NCI-H526 treated with DMSO at 0.1 percent for 48 hours (cell line): ENCODE results near the gene ADGRD1.
"Not testable (repeated sequence)": the region's sequence is repeated elsewhere in the genome, so short reads cannot be mapped to it uniquely, and the experiment has no call there.

ENCODE experiments used
- DNase-seq: peaks from one replicate; lab custom pipeline; 2025; lab: John Stamatoyannopoulos, UW

The ADGRD1 gene

DNA sequence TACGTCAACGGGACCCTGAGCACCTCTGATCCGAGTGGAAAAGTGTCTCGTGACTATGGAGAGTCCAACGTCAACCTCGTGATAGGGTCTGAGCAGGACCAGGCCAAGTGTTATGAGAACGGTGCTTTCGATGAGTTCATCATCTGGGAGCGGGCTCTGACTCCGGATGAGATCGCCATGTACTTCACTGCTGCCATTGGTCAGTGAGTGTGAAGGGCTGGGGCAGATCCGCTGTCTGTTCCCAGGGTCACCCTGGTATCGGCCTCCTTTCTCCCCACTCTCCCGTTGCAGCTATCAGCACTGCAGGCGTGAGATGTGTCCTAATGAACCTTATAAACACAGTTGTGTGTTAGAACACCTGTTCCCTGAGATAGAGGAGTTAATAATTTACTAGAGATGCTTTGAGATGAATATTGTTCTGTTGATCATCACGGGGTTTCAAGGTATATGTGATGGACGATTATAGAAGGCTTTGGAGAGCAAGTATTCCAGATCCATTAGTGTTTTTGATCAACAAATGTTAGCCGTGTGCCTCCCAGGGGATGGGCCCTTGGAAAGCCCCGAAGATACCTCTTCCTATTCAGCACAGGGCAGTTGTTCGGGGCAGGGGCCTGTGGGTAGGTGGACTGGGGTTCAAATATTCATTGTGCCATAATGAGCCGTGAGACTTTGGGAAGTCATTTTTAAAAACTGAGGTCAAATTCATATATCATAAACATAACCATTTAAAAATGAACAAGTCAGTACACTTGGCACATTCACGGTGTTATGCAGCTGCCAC, 33.6 kb downstream of the ADGRD1 start:
- peak; percentile 73 for DNase-seq

DNA sequence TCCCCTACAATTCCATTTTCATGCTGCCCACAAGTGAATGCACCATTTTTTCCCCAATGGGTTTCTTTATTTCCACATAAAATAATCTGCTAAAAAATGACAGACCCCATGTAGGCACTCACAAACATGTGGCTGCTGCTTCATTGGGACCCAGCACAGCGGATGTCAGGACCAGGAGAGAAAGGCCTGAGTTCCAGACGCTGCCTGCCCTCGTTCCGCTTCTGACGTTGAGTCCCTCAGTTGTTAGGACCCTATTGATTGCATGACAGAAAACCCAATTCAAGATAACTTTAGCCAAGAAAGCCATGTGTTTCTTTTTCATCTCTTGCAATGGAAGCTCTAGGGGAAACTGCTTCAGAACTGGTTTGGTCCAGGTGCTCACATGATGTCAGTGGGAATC, 34.6 kb downstream of the ADGRD1 start:
- DNase-seq, result no peak

DNA sequence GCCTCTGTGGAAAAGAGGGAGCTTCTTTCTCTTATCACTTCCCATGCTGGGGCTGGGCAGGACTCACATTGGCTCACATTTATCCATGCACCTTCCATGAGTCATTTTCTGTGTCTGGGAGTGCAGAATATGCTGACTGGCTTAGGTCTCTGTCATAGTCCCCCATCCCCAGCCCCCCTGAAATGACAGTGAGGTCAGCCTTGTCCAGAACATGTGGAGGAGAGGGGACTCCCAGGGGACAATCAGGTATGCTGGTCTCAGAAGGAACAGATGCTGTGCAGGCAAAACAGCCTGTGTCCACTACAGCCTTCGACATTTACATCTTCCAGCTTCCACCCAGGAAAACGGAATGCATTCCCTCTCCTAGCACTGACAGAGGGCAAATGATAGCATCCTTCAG, 35.0 kb downstream of the ADGRD1 start:
- DNase-seq, result no peak

DNA sequence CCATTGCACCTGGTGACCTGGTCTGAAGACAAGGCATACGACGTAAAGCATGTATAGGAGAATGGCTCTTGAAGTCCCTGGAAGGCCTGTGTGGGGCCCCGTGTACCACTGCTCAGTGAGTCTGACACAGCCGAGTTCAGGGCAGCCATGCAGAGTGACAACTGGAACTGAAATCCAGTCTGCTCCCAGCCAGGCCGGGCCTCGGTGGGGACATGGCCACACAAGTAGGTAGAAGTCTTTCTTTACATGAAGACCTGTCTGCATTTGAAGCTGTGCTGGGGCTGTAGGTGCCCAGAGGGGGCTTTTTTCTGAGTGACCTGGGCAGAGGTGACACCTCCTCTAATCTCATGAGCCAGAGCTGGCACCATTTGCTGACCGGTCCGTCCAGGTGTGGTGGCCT, 35.7 kb downstream of the ADGRD1 start:
- DNase-seq, result no peak

DNA sequence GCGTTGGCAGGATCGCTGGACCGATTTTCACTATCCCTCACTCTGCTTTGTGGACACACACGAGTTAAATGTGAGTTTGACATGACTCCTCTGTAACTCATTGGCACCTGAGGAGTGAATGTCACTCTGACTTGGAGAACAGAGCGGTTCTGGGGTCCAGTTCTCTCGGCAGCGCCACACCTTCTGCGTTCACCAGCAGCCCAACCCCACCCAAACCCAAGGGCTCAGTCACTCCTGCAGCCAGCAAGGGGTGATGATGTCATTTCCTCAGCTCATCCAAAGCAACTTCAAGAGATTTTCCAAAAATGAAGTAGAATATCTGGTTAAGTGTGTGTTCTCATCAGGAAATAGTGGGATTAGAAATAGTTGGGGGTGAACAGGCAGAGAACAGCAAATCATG, 36.3 kb downstream of the ADGRD1 start:
- DNase-seq, result no peak

DNA sequence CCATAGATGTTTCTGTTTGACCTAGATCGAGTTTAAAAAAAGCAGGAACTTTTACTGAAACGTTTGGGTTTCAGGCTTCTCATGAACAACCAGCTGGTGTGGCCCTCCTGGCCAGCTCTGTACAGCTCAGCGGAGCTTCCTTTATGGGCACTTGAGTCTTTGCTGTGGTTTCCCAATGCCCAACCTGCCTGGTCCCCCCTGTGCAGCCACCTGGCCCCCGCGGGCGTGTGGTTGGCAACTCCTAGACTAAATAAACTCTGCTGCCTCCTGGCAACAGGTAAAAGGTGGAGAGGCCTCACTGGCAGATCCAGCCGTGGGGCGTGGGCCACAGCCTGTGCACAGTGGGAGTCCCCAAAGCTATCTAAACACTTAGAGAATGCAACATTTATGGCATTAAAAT, 38.7 kb downstream of the ADGRD1 start:
- DNase-seq, result no peak

DNA sequence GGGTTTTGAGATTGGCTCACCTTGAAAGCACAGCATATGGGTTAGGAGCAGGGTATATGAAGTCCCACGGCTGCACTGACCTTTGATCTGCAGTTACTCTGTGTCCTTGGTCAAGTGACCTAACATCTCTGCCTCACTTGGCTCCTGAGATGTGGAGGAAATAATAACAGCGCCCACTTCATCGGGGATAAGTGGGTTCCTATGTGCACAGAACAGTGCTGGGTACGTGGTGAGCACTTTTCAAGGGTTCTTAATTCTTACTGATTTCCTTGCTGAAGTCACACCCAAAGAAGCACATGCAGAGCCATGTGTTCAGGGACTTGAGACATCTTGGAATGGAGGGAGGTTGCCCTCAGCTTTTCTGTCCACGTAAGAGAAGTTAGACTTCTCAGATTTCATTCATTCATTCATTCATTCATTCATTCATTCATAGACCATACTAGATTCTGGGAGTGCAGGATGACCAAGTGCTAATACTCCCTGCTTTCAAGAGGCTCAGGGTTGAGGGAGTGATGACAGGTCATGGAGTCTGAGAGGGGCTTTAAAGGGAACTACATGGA, 39.4 kb downstream of the ADGRD1 start:
- DNase-seq, result no peak

DNA sequence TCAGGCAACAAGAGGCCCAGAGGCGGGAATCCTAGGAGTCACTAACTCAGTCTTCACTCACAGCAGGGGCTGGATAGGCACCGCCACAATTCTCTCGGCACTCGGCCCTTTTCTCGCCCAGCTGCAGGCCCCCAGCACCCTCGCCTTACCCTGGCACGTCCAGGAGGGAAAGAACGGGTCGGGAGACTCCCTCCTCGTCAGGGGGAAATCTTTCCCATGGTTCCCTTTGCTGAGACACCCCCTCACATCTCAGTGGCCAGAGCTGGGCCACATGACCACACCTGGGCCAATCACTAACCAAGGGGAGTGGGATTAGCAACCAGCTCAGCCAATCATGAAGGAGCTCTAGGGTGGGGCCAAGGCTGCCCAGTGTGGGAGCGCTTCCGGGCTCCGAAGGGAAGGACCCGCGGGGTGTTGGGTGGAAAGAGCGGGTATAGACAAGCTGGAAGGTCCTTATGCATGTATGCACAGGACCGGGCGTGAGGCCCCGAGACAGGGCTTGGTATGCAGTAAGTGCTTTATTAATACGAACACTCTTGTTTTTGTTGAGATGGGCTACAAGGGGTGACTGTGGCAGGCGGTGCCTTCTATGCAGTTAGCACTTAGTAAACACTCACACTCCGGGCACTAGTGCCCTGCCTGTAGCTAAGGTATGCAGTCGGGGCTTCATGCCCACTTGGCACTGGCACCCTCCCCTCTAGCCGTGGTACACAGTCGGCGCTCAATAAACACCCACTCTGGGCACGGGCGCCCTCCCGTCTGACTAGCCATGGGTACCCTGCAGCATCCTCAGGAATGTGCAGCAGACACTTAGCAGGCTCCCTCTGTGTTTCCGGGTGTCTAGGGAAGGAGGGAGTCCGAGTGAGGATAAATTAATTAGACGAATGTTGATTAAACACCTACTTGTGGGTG, 40.3 kb downstream of the ADGRD1 start:
- DNase-seq, result no peak

DNA sequence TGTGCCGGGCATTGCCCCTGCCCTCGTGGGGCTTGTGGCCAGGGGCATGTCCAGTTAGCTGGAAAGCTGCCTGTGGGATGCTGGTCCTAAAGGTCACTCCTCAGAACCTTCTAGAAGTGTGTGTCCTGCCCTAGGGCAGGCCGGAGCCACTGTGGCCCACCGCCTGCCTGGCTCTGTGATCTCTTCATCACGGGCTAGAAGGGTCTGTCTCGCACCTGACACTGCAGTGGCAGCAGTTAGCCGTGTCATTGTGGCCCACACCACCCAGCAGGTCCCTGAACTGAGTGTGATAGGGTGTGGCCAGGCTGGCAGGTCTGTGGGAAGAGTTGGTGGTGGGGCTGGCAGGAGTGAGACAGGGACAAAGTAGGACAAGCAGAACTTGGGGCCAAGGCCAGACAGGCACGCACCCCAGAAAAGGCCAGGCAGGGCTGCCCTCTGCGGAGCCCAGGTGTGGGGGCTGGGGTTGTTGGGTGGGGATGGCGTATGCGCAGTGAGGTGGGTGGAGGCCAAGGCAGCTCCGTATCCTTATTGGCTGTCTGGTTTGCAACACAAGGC, 41.2 kb downstream of the ADGRD1 start:
- no peak for DNase-seq

DNA sequence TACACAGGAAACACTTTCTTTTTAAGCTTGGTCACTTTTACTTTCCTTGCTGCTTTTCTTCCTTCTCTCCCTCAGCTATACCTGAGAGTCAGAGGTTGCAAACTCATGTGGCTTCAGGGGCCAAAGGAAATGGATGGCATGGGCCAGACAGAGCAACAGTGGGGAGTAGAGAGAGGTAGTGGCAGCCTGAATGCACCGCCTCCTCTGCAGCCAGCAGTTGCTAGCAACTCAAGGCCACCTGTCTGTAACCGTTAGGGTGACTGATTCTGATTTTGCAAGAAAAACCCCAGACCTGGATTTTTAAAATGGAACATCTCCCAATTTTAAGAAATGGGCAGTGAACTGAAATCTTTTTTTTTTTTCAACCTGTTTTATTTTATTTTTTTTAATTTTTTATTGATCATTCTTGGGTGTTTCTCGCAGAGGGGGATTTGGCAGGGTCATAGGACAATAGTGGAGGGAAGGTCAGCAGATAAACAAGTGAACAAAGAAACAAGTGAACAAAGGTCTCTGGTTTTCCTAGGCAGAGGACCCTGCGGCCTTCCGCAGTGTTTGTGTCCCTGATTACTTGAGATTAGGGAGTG, 41.8 kb downstream of the ADGRD1 start:
- DNase-seq, result not testable (repeated sequence)

DNA sequence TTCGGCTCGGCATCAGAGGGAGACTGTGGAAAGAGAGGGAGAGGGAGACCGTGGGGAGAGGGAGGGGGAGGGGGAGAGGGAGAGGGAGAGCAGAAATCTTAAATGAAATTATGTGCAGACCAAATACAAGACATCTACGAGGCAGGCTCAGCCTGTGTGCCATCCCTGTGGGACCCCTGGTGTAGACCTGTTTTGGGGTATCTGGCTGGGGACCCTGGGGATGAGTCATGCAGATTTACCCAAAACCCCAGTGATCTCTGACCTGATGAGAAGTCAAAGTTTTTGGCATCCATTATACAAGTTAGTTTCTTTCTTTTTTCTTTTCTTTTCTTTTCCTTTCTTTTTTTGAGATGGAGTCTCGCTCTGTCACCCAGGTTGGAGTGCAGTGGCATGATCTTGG, 44.4 kb downstream of the ADGRD1 start:
- no peak for DNase-seq

DNA sequence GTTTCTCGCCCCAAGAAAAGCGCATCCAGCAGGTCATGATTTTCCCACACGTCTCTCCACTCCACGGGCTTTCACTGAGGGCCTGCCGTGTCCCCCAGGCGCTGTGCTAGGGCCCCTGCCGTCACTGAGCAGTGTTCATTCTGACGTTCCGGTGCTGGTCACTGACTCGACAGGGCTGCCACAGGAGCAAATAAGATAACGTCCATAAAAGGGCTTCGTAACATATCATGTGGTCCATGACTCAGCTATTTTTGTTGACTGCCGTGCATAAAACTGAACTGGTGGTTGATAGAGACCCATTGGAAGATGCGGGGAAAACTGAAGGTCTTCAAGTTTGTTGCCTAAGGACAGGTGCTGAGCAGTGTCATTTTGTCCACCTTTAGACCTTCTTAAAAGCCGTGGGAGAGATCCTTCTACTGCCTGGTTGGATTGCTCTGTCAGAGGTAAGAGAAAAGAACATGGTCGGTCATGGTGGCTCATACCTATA, 46.3 kb downstream of the ADGRD1 start:
- DNase-seq, result no peak

DNA sequence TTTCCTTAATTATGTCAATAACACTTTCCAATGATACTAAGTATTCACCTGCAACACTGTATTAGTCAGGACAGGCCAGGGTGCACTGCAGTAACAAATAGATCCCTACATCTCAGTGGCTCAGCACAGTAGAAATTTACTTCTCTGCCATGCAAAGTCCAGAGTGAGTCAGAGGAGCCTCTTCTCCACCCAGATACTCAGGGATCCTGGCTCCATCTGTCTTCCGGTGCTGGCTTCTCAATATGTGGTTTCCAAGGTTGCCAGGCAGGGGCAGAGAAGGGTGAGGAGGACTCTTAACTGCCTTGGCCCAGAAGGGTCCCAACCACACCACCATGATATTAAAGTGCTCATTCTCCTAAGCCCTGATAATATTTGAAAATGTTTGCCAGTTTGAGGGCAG, 47.8 kb downstream of the ADGRD1 start:
- no peak for DNase-seq

DNA sequence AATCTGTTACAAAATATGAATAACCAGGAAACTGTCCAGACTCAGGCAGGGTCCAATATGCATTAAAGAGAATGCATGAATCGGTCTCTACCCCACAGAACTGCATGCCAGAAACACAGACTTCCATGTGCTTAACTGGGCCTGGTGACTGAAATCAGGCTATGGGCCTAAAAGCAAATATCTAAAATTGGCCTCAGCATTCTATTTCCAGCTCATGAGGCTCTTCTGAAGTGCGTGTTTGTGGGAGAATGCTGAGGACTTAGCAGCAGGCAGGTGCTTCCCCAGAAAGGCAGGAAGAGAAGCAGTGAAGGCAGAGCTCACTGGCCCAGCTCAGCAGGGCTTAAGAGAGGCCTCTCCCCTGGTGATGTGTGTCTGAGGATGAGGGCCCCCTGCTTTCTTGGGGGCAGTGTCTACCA, 48.5 kb downstream of the ADGRD1 start:
- peak; percentile 84 for DNase-seq

DNA sequence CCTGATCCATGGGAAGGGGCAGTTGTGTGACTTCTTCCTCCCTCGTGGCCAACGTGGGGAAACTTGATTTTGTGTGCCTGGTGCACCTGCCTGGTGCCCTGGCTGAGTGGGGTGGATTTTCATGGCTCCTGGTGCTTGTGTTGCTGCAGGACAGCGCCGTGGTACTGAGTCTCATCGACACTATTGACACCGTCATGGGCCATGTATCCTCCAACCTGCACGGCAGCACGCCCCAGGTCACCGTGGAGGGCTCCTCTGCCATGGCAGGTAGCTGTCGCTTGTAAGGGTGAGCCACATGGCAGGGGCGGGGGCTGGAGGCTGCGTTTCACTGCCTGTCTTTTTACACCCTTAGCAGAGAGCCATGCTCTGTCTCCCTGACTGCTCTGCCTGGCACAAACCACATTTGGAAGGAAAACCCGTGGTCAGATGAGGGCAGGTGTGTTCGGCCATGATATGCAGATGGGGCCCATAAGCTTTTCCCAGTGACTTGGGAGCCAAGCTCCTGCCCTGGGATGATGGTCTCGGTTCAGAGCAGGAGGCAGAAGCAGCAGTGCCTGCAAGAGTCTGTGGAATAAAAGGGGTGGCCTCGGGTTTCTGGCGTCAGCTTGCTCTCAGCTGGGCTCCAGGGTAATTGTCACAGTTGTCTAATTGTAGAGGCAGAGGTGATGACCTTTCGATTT, 49.5 kb downstream of the ADGRD1 start:
- no peak for DNase-seq

DNA sequence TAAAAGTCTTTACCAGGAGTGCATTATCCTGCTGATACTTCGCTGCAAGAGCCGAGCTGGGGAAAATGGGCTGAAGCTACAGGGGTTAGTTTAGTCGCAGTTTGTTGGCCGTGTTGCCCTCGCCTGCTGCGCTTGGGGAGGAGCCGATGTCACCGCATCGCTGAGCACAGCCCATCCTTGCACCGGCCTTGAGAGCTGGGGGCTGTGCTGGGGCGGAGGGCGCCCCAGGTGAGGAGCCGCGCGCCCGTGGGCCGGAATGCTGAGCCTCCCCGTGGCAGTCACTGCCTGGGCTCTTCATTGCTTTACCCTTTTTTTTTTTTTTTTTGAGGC, 50.0 kb downstream of the ADGRD1 start:
- DNase-seq, result no peak

DNA sequence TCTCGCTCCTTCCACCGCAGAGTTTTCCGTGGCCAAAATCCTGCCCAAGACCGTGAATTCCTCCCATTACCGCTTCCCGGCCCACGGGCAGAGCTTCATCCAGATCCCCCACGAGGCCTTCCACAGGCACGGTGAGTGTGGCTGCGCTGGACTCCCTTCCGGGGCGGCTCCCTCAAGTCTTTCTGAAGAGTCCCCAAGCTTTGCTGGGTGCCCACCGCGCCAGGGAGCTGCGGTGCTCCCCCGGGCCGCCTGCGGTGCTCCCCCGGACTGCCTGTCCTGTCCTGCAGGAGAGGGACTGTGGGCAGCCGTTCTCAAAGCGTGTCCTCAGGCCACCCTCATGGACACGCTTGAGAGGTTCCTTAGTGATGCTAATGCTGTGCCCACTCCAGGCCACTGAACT, 50.5 kb downstream of the ADGRD1 start:
- no peak for DNase-seq

DNA sequence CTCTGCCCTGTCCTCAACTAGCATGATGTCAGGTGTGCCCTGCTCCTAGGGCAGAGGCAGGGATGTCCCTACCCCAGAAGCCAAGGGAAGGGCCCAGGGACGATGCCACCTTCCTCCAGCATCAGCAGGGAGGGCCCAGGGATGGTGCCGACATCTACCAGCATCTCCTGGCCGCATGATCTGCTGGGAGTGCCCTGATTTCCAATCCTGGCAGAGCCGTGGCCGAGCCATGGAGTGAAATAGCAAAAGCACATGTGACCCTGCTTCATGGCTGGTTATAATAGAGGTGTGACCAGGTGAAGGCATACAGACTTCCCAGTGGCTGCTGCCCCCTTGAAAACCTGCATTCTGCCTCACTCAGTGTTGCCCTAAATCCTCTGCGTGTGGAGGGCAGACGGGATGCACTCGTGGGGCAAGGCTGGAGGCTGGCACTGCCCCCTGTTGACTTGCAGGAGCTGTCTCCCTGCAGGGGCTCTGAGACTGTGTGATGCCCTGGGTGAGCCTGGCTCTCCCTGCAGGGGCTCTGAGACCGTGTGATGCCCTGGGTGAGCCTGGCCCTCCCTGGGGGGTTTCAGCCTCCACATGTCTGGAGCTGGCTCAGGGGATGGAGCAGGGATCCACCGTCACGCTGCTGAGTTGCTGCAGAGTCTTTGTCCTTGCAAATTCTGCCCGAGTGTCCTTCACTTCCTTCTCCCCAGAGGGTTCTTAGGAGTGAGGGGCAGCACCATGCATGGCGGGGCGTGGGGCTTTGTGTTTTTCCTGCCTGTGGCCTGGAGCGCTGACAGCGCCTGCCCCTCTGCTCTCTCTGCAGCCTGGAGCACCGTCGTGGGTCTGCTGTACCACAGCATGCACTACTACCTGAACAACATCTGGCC, 51.7 kb downstream of the ADGRD1 start:
- DNase-seq, result no peak

DNA sequence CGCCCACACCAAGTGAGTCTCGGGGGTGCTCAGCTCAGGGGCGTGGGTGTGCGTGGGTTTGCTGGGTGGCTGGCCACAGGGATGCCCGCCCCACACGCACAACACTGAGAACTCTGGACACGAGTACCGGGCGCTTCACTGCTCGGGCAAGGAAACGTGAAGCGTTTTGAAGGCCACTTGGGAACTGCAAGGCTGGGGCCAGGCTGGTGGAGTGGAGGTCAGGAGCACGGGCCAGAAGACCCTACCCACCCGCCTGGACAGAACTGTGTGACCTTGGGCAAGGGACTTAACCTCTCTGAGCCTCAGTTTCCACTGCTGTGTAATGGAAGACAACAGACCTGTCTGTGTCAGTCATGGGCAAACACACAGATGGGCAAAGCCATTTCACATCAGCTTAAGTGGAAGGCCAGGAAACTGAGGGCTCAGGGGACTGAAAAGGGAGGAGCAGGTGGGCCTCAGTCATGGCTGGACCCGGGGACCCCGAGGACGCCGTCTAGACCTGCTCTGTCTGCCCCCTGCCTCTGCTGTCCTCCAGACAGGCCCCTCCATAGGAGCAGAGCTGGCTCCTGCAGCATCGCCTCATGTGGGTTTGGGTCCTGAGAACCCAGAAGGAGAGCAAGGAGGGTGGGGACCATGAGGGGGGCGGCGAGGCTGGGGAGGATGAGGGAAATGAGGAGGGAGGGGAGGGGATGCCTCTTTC, 52.5 kb downstream of the ADGRD1 start:
- no peak for DNase-seq
